GM12878 (cell line): Measurements from ENCODE around the gene MARCHF9.

Experiments used
- CBX5 ChIP-seq: sonication (generic); IDR thresholded peaks from 2 replicates; pipeline ENCODE4 v1.6.1; 2016; ENCODE audit warnings: low read depth, moderate library complexity, mild to moderate bottlenecking, inconsistent platforms
- CREB1 ChIP-seq: IDR thresholded peaks from 2 replicates; pipeline ENCODE4 v1.6.1; 2012; ENCODE audit warnings: low read depth, mild to moderate bottlenecking, inconsistent platforms
- EP300 ChIP-seq, 2 experiments: fragments of 150-350 bp in 1 of 2; IDR thresholded peaks; 2 replicates each; pipeline ENCODE4 v1.6.1; 2011 to 2012; ENCODE audit warnings: low read depth in 2 of 2, low read length in 2 of 2, borderline replicate concordance in 1 of 2, improper control_type of control experiment in 1 of 2, inconsistent platforms in 1 of 2; ENCODE audit not compliant: control insufficient read depth in 1 of 2
- JUNB ChIP-seq: IDR thresholded peaks from 2 replicates; pipeline ENCODE4 v1.6.1; 2016; ENCODE audit warnings: antibody characterized with exemption, mild to moderate bottlenecking
- JUND ChIP-seq: IDR thresholded peaks from 2 replicates; pipeline ENCODE4 v1.6.1; 2012; ENCODE audit warnings: low read depth, mild to moderate bottlenecking, low read length, improper control_type of control experiment, moderate library complexity
- MTA3 ChIP-seq: IDR thresholded peaks from 2 replicates; pipeline ENCODE4 v1.6.1; 2012; ENCODE audit warnings: low read length, inconsistent platforms, borderline replicate concordance
- MYC ChIP-seq: IDR thresholded peaks from 2 replicates; pipeline ENCODE4 v1.6.1; 2011; ENCODE audit warnings: mild to moderate bottlenecking, low read length, moderate library complexity, inconsistent platforms; ENCODE audit not compliant: insufficient read depth, insufficient replicate concordance, insufficient read length, severe bottlenecking
- PML ChIP-seq: IDR thresholded peaks from 2 replicates; pipeline ENCODE4 v1.6.1; 2012; ENCODE audit warnings: low read length, inconsistent platforms
- POLR2AphosphoS5 ChIP-seq: IDR thresholded peaks from 2 replicates; pipeline ENCODE4 v1.6.1; 2011; ENCODE audit warnings: mild to moderate bottlenecking, low read length, inconsistent platforms
- RAD51 ChIP-seq: fragments of 450-650 bp; IDR thresholded peaks from 2 replicates; pipeline ENCODE4 v1.6.1; 2016; ENCODE audit warnings: moderate library complexity, mild to moderate bottlenecking, inconsistent platforms
- TF ChIP-seq, protein P1 (sequence below), 3 experiments: IDR thresholded peaks in 2 of 3; conservative IDR thresholded peaks in 1 of 3; 2 replicates each; pipeline ENCODE4 v1.5.1; 2011; ENCODE audit warnings: low read depth in 3 of 3, low read length in 3 of 3, mild to moderate bottlenecking in 3 of 3, control low read depth in 2 of 3, moderate library complexity in 2 of 3, inconsistent platforms in 1 of 3, mixed read lengths in 1 of 3; ENCODE audit not compliant: control insufficient read depth in 2 of 3, insufficient read depth in 1 of 3; ENCODE audit errors: extremely low read depth in 1 of 3

DNA sequence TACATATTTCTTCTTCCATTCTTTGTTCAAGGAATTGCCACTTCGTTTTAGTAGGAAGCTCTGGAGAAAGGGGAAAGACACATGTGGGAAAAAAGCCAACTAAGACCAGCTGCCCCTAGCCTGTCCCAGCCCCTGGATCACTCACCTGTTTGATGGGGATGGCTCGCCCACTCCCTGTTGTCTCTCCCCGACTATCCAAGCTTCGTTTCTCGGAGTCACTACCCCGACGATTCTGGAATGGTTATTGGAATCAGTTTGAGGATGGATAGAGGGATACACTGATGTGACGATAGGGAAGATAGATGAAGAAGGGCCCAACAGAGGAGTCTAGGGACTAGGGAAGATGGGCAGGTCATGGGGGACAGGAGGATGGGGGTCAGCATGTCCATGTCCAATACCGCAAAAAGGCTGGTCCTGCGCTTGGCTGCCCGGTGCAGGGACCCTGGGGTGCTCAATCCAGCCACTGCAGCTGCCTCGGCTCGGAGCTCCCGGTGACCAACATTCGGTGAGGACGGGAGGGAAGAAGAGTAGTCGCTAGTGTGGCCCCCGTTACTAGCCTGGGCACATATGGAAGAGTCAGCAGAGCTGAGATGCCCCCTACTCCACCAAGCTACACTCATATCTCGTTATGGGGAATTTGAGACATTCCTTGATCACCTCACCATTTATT is 23.4 kb upstream of the MARCHF9 start:
- TF ChIP-seq, protein P1, sequence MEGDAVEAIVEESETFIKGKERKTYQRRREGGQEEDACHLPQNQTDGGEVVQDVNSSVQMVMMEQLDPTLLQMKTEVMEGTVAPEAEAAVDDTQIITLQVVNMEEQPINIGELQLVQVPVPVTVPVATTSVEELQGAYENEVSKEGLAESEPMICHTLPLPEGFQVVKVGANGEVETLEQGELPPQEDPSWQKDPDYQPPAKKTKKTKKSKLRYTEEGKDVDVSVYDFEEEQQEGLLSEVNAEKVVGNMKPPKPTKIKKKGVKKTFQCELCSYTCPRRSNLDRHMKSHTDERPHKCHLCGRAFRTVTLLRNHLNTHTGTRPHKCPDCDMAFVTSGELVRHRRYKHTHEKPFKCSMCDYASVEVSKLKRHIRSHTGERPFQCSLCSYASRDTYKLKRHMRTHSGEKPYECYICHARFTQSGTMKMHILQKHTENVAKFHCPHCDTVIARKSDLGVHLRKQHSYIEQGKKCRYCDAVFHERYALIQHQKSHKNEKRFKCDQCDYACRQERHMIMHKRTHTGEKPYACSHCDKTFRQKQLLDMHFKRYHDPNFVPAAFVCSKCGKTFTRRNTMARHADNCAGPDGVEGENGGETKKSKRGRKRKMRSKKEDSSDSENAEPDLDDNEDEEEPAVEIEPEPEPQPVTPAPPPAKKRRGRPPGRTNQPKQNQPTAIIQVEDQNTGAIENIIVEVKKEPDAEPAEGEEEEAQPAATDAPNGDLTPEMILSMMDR (IDR thresholded peaks at IDR 0.05 in 2 of 3, conservative IDR thresholded peaks at IDR 0.05 in 1 of 3; ENCODE audit: control insufficient read depth in 2 of 3, extremely low read depth in 1 of 3, insufficient read depth in 1 of 3, low read depth in 3 of 3, low read length in 3 of 3): no peak
- TF ChIP-seq CREB1 (no peak), MTA3 (no peak), JUNB (no peak), EP300 (IDR thresholded peaks at IDR 0.05; ENCODE audit: borderline replicate concordance in 1 of 2, control insufficient read depth in 1 of 2, low read depth in 2 of 2, low read length in 2 of 2) (no peak), POLR2AphosphoS5 (no peak), RAD51 (no peak), PML (no peak), CBX5 (no peak), MYC (no peak), JUND (no peak)
